Effector memory CD8-positive, alpha-beta T cell (primary cell): Measurements from ENCODE around the gene WNT2B.

Experiments
- ATAC-seq: fragments of 150-1000 bp; cut with Tn5 transposase; replicated peaks from 2 replicates; pipeline ENCODE4 v1.10.0; 2021; ENCODE audit warnings: mild to moderate bottlenecking, moderate library complexity
- DNase-seq, 3 experiments: peaks; one replicate each; pipeline ENCODE4 v3.0.0; 2021
- H3K27ac Mint-ChIP-seq, 2 donors: one replicate each; pipeline ENCODE4 v1.8.0; 2022; ENCODE audit warnings: mild to moderate bottlenecking in 2 of 2, mixed read lengths in 2 of 2, moderate library complexity in 2 of 2
- H3K27me3 Mint-ChIP-seq, 2 donors: one replicate each; pipeline ENCODE4 v1.8.0; 2022; ENCODE audit warnings: mixed read lengths in 2 of 2
- H3K36me3 Mint-ChIP-seq: one replicate; pipeline ENCODE4 v1.8.0; 2022; ENCODE audit warnings: mild to moderate bottlenecking, moderate library complexity, mixed read lengths; ENCODE audit not compliant: insufficient read depth
- H3K4me1 Mint-ChIP-seq, 2 donors: one replicate each; pipeline ENCODE4 v1.8.0; 2022; ENCODE audit warnings: low read depth in 2 of 2, mixed read lengths in 2 of 2
- H3K4me3 Mint-ChIP-seq, 2 donors: one replicate each; pipeline ENCODE4 v1.8.0; 2022; ENCODE audit warnings: mild to moderate bottlenecking in 2 of 2, mixed read lengths in 2 of 2, moderate library complexity in 2 of 2
- H3K9me3 Mint-ChIP-seq, 2 donors: one replicate each; pipeline ENCODE4 v1.8.0; 2022; ENCODE audit warnings: mixed read lengths in 2 of 2

WNT2B gene

DNA sequence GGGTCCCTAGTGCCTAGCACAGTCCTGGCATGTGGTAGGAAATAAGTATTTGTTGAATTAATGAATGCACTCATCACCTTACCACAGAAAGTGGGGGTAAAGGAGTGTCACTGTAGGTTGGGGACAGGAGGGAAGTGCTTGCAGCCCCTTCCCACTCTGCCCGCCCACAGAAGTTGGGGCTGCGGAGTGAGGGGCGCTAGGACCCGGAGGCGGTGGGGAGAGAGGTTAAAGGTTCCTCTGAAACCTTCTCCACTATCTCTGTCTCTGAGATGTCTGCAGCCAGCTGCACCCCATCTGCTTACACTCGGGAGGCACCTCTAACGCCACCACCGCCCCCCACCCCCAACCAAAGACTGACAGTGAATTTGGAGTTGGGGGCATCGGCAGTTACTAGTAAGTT, 1.4 kb upstream of the WNT2B start:
- DNase-seq (no peak), ATAC-seq (no peak)
- Mint-ChIP-seq H3K36me3 (no peaks in the 10 kb centered on the region), H3K27me3 (peaks cover 25 to 36% of the 10 kb centered on the region in 2 donors), H3K27ac (no peak overlapping the region), H3K4me1 (peaks cover 3 to 5% of the 10 kb centered on the region in 2 donors), H3K9me3 (no peaks in the 10 kb centered on the region), H3K4me3 (peak overlapping the region; percentile 81 to 82)

- peaks cover 2 to 5% of the 10 kb centered on the region in 2 donors for H3K4me1 Mint-ChIP-seq
- H3K27me3 Mint-ChIP-seq: peaks cover 20 to 30% of the 10 kb centered on the region in 2 donors
- DNase-seq (peak; percentile 7 to 19 (median 18)), ATAC-seq (peak; percentile 20)
- no peaks in the 10 kb centered on the region for H3K36me3 Mint-ChIP-seq
- no peak overlapping the region for H3K27ac Mint-ChIP-seq
- H3K4me3 Mint-ChIP-seq: peak overlapping the region; percentile 81 to 82
- no peaks in the 10 kb centered on the region for H3K9me3 Mint-ChIP-seq
Observed at GRCh38 chr1:112507921-112508277, 866 bp upstream of the WNT2B start.

DNA sequence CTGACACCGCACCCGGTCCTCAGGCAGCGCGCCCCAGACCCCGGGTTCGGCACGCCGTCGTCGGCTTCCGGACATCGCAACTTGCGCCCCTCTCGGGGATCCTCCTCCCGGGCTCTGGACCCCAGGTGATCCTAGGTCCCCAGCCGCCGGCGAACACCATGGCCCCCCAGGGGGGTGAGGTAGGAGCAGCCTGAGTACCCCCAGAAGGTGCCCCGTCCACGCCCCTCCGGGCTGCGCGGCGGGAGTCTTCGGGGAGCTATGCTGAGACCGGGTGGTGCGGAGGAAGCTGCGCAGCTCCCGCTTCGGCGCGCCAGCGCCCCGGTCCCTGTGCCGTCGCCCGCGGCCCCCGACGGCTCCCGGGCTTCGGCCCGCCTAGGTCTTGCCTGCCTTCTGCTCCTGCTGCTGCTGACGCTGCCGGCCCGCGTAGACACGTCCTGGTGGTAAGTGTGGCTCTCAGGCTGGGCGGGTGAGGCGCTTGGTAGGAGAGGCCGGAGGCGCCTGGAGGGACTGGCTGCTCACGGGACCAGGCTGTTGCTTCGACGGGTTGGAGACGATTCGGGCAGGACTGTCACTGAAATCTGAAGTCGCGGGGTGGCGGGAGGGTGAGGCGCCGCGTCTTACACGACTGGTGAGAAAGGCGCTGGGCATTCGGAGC, 367 bp downstream of the WNT2B start:
- H3K27me3 Mint-ChIP-seq: peaks cover 7 to 18% of the 10 kb centered on the region in 2 donors
- DNase-seq (peak; percentile 9 to 37 (median 14)), ATAC-seq (peak; percentile 55)
- H3K36me3 Mint-ChIP-seq: no peaks in the 10 kb centered on the region
- peak overlapping the region; percentile 56 to 82 for H3K4me3 Mint-ChIP-seq
- H3K9me3 Mint-ChIP-seq: no peaks in the 10 kb centered on the region
- peaks cover 2 to 5% of the 10 kb centered on the region in 2 donors for H3K4me1 Mint-ChIP-seq
- no peak overlapping the region for H3K27ac Mint-ChIP-seq

DNA sequence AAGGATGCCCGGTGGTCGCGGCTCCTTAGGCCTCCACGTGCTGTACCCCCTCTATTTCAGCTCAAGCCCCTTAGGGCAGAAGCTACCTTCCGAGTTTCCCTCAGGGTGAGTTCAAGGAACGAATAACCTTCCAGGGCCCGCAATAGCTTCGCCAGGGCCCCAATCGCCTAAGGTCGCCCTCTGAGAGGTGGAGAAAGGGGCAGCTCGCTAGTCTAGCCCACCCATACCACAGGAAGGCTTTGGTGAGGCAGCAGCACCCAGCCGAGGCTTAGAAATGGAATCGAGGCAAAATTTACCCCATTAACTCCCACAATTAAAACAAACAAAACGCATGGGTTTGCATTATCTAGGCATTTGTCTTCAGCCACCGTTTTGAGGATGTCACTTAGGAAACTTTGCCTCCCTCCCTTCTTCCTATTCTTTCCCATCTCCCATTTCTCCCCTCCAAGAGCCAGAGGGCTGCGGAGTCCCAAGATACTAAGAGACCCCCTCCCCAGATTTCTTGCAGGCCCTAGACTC, 954 bp downstream of the WNT2B start:
- Mint-ChIP-seq H3K9me3 (no peaks in the 10 kb centered on the region), H3K27me3 (peaks cover 2 to 12% of the 10 kb centered on the region in 2 donors), H3K4me3 (peak overlapping the region; percentile 56 to 82), H3K4me1 (peaks cover 2 to 5% of the 10 kb centered on the region in 2 donors), H3K27ac (no peak overlapping the region), H3K36me3 (no peaks in the 10 kb centered on the region)
- DNase-seq (no peak), ATAC-seq (no peak)

DNA sequence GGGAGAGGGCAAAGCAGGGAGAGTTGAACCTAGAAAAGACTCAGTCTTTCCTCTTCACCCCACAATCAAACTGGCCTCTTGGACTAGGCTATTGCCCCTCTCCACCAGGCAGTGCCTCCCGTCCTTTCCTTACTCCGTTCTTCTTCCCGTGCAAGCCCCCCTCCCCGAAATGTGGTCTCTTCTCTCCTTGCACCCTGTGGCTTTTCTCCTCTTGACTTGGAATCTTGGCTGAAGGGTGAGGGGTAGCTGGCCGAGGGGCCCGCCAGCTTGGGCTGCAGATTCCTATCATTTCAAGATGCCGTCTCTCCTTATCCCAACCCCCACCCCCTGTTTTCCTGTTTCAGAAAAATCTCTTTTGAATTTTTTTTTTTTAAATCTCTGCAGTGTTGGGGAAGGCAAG, 1.6 kb downstream of the WNT2B start:
- Mint-ChIP-seq H3K27me3 (peaks cover 0 to 8% of the 10 kb centered on the region in 2 donors), H3K27ac (no peak overlapping the region), H3K9me3 (no peaks in the 10 kb centered on the region), H3K4me3 (peak overlapping the region; percentile 56 to 82), H3K4me1 (peaks cover 2 to 5% of the 10 kb centered on the region in 2 donors), H3K36me3 (no peaks in the 10 kb centered on the region)
- ATAC-seq (no peak), DNase-seq (no peak)

GRCh38 chr1:112511897-112512296, 3.1 kb downstream of the WNT2B start:
- no peak for DNase-seq
- H3K4me1 Mint-ChIP-seq: peaks cover 2 to 5% of the 10 kb centered on the region in 2 donors
- H3K4me3 Mint-ChIP-seq: no peak overlapping the region
- H3K9me3 Mint-ChIP-seq: no peaks in the 10 kb centered on the region
- H3K27ac Mint-ChIP-seq: no peak overlapping the region
- H3K27me3 Mint-ChIP-seq: peaks cover 0 to 4% of the 10 kb centered on the region in 2 donors
- ATAC-seq: no peak
- no peaks in the 10 kb centered on the region for H3K36me3 Mint-ChIP-seq

DNA sequence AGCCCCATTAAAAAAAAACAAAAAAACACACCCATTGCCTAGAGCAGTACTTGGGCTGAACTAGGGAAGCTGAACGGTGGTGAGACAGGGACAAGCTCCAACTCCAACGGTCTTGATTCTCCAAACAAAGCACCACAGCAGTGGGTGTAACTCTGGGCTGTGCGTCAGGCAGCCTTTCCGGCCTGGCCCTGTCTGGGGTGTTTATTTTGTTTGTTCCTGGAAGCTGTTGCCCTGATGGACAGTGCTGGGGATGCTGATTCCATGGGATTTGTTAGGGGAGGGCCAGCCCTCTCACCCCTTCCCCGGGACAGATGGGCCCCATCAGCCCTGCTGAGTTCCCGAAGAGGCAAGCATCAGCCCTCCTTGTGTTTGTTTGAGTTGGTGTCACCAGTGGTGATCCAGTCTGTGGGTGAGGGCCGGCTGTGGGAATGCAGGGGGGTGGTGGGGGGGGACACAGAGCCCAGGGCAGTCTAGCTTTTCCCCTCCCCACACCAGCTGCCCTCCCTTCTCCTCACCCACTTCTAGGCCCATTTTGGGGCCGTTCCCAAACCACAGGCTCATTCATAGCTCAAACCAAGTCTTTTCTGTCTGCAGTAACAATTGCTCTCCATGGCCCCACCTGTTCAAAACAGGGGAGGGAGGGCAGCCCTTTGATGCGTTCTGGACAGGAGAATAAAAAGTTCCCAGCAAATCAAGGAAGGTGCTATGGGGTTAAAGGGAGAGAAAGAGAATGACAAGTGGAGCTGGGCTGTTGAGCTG, 4.5 kb downstream of the WNT2B start:
- no peak for ATAC-seq
- Mint-ChIP-seq H3K36me3 (no peaks in the 10 kb centered on the region), H3K4me1 (peaks cover 0 to 2% of the 10 kb centered on the region in 2 donors), H3K27ac (no peak overlapping the region), H3K27me3 (no peaks in the 10 kb centered on the region), H3K9me3 (no peaks in the 10 kb centered on the region), H3K4me3 (no peak overlapping the region)
- no peak for DNase-seq

- Mint-ChIP-seq H3K4me1 (peaks cover 0 to 2% of the 10 kb centered on the region in 2 donors), H3K9me3 (no peaks in the 10 kb centered on the region), H3K36me3 (no peaks in the 10 kb centered on the region), H3K27ac (no peak overlapping the region), H3K27me3 (no peaks in the 10 kb centered on the region), H3K4me3 (no peak overlapping the region)
- ATAC-seq (no peak), DNase-seq (no peak)
Observed at GRCh38 chr1:112514901-112515300, 6.1 kb downstream of the WNT2B start.

DNA sequence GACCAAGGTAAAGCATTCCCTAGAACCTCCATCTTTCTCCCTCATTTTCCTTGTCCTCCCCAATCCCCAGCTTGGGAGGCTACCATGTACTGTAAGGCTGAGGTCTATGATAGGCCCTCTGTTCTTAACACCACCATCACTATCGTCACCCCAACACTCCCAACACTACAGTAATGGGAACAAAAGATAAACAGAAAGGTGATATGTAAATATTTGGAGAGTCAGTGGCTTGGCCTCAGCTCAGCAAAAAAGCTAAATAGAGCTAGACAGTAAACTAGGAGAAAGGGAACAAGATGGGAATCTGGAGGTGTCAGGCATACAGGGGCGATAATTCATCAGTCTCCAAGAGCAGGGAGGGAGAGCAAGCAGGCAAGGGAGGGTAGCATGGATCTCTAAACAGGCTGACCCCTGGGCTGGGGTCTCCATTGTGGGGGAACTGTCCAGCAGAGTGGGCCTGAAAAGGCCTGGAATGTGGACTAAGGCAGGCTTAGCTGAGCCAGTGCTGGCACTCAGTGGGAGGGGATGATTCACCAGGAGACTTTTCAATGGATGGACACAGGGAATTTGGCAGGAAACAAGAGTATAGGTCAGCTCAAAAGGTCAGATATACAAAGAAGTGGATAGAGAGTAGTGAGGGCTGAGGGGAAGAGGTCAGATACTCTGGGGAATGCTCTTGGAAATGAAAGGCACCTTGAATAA, 6.7 kb downstream of the WNT2B start:
- ATAC-seq: no peak
- no peaks in the 10 kb centered on the region for H3K27me3 Mint-ChIP-seq
- no peaks in the 10 kb centered on the region for H3K9me3 Mint-ChIP-seq
- H3K27ac Mint-ChIP-seq: no peak overlapping the region
- DNase-seq: no peak
- no peak overlapping the region for H3K4me3 Mint-ChIP-seq
- no peaks in the 10 kb centered on the region for H3K4me1 Mint-ChIP-seq
- H3K36me3 Mint-ChIP-seq: no peaks in the 10 kb centered on the region

- H3K27me3 Mint-ChIP-seq: no peaks in the 10 kb centered on the region
- DNase-seq: no peak
- no peaks in the 10 kb centered on the region for H3K9me3 Mint-ChIP-seq
- no peak overlapping the region for H3K4me3 Mint-ChIP-seq
- no peak overlapping the region for H3K27ac Mint-ChIP-seq
- H3K36me3 Mint-ChIP-seq: no peaks in the 10 kb centered on the region
- no peak for ATAC-seq
- no peaks in the 10 kb centered on the region for H3K4me1 Mint-ChIP-seq
Observed at GRCh38 chr1:112516141-112516540, 7.4 kb downstream of the WNT2B start.

GRCh38 chr1:112517231-112517630, 8.5 kb downstream of the WNT2B start:
- H3K4me1 Mint-ChIP-seq: no peaks in the 10 kb centered on the region
- ATAC-seq (no peak), DNase-seq (no peak)
- H3K27me3 Mint-ChIP-seq: no peaks in the 10 kb centered on the region
- no peaks in the 10 kb centered on the region for H3K36me3 Mint-ChIP-seq
- no peak overlapping the region for H3K4me3 Mint-ChIP-seq
- H3K9me3 Mint-ChIP-seq: no peaks in the 10 kb centered on the region
- peak overlapping the region in 1 of 2 donors; percentile 23 for H3K27ac Mint-ChIP-seq

DNA sequence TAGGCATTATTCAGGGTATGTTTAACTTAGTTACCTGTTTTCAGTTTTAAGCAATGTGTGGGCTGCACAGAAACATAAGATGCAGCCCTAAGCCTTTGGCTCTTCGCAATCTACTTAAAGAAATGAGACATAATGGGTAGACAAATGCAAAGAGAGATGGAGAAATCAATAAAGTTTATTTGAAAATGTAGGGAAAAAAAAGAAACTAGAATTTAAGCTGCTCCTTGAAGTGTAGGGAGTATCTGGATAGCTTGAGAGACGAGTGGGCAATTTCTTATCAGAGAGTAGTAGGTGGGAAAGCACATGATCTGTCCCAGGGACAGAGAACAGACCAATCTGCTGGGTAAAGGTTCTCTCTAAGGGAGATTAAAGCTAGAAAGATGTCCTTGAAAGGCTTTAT, 8.9 kb downstream of the WNT2B start:
- no peaks in the 10 kb centered on the region for H3K27me3 Mint-ChIP-seq
- H3K4me3 Mint-ChIP-seq: no peak overlapping the region
- H3K27ac Mint-ChIP-seq: peak overlapping the region in 1 of 2 donors; percentile 23
- H3K9me3 Mint-ChIP-seq: no peaks in the 10 kb centered on the region
- no peak for ATAC-seq
- no peaks in the 10 kb centered on the region for H3K4me1 Mint-ChIP-seq
- H3K36me3 Mint-ChIP-seq: no peaks in the 10 kb centered on the region
- no peak for DNase-seq

- no peaks in the 10 kb centered on the region for H3K9me3 Mint-ChIP-seq
- H3K4me1 Mint-ChIP-seq: no peaks in the 10 kb centered on the region
- H3K27ac Mint-ChIP-seq: no peak overlapping the region
- no peaks in the 10 kb centered on the region for H3K27me3 Mint-ChIP-seq
- H3K36me3 Mint-ChIP-seq: no peaks in the 10 kb centered on the region
- no peak for DNase-seq
- no peak for ATAC-seq
- H3K4me3 Mint-ChIP-seq: no peak overlapping the region
Observed at GRCh38 chr1:112518186-112518585, 9.4 kb downstream of the WNT2B start.
